ENCODE results near the gene ITGA6. TPM values are rescaled to one million over a fixed set of nuclear protein-coding genes. Genes with fewer than 3 reads are reported as not detected.
"Not testable (repeated sequence)": the region's sequence is repeated elsewhere in the genome, so short reads cannot be mapped to it uniquely, and the experiment has no call there.

Gene ITGA6
- total RNA-seq, 1 donor from 2014 or later: 0.68 TPM

DNA sequence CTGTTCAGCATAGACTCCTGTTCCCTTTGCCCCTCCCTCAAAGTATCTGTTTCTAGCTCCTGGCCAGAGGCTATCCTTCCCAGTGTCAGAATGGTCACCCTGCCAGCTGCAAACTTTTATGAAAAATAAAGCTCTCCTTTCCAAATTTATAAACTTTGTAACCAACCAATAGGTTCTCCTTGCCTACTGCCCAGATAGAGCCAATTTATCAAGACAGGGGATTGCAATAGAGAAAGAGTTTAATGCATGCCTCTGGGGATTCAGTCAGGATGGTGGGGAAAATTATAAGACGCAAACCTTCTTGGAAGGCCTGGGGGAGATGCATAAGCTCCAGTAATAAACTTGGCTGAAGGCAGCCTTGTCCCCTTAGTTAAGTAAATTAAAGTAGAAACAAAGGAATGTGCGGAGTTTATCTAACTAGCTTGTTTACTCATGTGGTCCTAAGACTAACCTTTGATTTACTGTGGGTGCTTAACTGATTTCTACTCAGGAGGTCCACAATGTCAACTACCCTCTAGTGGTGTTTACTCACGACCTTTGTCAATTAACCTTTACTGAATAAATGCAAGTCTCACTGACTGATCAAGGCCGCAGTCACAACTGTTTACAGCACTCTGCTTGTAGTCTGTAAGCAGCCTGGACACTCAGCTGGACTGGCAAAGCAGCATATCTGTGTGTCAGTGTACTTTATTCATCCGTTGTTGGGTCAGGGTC is 85.6 kb downstream of the ITGA6 start:
- peaks cover 10% of the 10 kb centered on the region for H3K4me1 Mint-ChIP-seq
- no peaks in the 10 kb centered on the region for H3K27me3 Mint-ChIP-seq
- no peak overlapping the region for H3K4me3 Mint-ChIP-seq
- H3K27ac Mint-ChIP-seq: no peak overlapping the region
- intact Hi-C loops (cut with micrococcal nuclease): no loop called here
- peaks cover 38% of the 10 kb centered on the region for H3K9me3 Mint-ChIP-seq
- no peak for DNase-seq
- peaks cover 48% of the 10 kb centered on the region for H3K36me3 Mint-ChIP-seq (ENCODE audit: low read depth)

DNA sequence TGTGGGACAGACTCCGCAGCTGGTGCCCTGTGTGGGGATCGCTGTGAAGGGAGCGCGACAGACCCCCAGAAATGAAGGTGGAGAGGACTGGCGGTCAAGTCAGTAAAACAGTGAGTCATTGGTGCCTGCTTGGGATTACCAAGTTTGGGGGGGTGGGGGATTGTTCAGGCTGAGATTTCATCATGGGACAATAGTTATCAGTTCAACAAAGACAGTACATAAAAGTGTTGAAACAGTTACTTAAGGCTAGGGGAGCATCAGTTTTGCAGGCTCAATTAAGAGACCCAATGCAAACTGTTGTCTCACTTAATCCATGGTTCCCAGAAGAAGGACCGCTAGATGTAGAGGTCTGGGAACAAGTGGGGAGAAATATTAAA is 86.1 kb downstream of the ITGA6 start:
- peaks cover 10% of the 10 kb centered on the region for H3K4me1 Mint-ChIP-seq
- no peak overlapping the region for H3K27ac Mint-ChIP-seq
- DNase-seq: no peak
- no peak overlapping the region for H3K4me3 Mint-ChIP-seq
- peaks cover 43% of the 10 kb centered on the region for H3K36me3 Mint-ChIP-seq (ENCODE audit: low read depth)
- H3K27me3 Mint-ChIP-seq: no peaks in the 10 kb centered on the region
- peaks cover 42% of the 10 kb centered on the region for H3K9me3 Mint-ChIP-seq
- intact Hi-C loops (cut with micrococcal nuclease): no loop called here

DNA sequence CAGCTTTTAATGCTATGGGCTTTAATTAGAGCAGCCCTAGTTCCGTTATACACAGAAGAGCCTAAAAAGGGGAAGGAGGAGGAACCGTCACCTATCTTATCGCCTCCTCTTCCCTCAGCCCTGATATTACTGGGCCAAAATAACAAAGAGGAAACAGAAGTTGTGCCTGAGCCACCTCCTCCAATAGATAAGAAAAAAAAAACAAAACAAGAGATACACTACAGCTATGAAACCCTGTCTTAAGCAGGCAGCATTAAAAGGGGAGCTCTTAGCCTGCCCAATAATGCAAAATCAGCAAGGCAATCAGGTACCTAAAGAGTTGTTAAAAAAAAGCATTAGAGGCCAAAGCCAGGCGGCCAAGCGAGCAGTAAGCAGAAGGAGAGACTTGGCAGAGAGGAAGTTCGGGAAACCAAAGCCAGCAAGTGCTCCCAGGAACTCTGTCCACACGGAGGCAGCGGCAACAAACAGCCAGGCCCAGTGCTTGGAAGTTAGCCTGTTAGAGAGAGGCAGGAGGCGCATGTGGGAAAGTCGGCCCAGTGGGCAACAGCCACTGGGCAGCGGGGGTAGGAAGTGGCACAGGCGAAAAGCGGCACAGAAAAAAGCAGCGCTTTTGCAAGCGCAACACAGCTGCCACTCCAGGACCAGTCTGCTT is 86.7 kb downstream of the ITGA6 start:
- intact Hi-C loops (cut with micrococcal nuclease): no loop called here
- H3K9me3 Mint-ChIP-seq: peaks cover 47% of the 10 kb centered on the region
- H3K27ac Mint-ChIP-seq: no peak overlapping the region

DNA sequence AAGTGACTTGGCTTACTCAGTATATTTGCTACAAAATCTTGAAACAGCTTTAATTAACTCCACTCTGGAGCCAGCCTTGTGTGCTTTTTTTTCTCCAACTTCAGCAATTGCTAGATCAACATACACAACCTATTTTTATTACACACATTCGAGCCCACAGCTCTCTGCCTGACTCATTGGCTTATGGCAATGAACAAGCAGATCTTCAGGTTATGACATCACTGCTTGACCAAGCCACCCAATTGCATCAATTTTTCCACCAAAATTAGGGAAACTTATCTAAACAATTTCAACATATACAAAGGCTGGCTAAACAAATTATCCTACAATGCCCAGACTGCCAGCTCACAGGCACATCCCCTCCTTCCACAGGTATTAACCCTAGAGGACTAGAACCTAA is 88.9 kb downstream of the ITGA6 start:
- Mint-ChIP-seq H3K9me3 (peaks cover 48% of the 10 kb centered on the region), H3K27me3 (no peaks in the 10 kb centered on the region), H3K4me1 (no peaks in the 10 kb centered on the region), H3K36me3 (ENCODE audit: low read depth) (peaks cover 42% of the 10 kb centered on the region), H3K27ac (no peak overlapping the region), H3K4me3 (no peak overlapping the region)
- intact Hi-C loops (cut with micrococcal nuclease): no loop called here
- DNase-seq: no peak

More for the DNA sequence above, 86.7 kb downstream of the ITGA6 start:
- H3K4me1 Mint-ChIP-seq: peaks cover 8% of the 10 kb centered on the region
- no peak overlapping the region for H3K4me3 Mint-ChIP-seq
- no peaks in the 10 kb centered on the region for H3K27me3 Mint-ChIP-seq
- no peak for DNase-seq
- peaks cover 43% of the 10 kb centered on the region for H3K36me3 Mint-ChIP-seq (ENCODE audit: low read depth)

DNA sequence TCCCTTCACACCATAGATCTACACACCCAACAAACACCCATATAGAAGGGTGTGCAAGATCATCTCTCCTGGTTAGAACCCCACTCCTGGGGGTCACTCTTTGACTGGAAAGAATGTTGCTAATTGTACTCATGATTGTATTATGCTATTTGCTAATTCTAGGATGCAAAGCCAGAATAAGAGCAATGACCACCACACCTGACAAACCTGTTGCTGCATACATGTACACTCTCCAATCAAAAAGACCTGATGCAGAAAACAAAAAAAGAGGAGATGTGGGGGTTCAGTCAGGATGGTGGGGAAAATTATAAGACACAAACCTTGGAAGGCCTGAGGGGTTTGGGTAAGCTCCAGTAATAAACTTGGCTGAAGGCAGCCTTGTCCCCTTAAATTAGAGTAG is 91.6 kb downstream of the ITGA6 start:
- no peaks in the 10 kb centered on the region for H3K4me1 Mint-ChIP-seq
- H3K9me3 Mint-ChIP-seq: peaks cover 33% of the 10 kb centered on the region
- DNase-seq: no peak
- no peak overlapping the region for H3K27ac Mint-ChIP-seq
- intact Hi-C loops (cut with micrococcal nuclease): no loop called here
- peaks cover 28% of the 10 kb centered on the region for H3K36me3 Mint-ChIP-seq (ENCODE audit: low read depth)
- H3K4me3 Mint-ChIP-seq: no peak overlapping the region
- H3K27me3 Mint-ChIP-seq: no peaks in the 10 kb centered on the region

DNA sequence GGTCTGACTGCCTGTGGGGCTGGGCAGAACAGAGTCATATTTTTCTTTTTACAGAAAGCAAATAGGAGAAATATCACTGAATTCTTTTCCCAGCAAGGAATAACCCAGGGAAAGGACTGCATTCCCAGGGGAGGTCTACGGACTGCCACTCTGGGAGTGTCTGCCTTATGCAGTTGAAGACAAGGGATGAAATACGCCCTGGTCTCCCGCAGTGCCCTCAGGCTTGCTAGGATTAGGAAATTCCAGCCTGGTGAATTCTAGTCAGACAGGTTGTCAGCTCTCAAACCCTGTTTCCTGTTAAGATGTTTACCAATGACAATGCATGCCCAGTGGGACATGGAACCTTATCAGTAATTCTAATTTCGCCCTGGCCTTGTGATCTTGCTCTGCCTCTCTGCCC is 98.2 kb downstream of the ITGA6 start:
- H3K27ac Mint-ChIP-seq: no peak overlapping the region
- no peaks in the 10 kb centered on the region for H3K4me1 Mint-ChIP-seq
- H3K4me3 Mint-ChIP-seq: no peak overlapping the region
- peaks cover 35% of the 10 kb centered on the region for H3K9me3 Mint-ChIP-seq
- DNase-seq: no peak
- peaks cover 36% of the 10 kb centered on the region for H3K36me3 Mint-ChIP-seq (ENCODE audit: low read depth)
- H3K27me3 Mint-ChIP-seq: no peaks in the 10 kb centered on the region
- intact Hi-C loops (cut with micrococcal nuclease): no loop called here

DNA sequence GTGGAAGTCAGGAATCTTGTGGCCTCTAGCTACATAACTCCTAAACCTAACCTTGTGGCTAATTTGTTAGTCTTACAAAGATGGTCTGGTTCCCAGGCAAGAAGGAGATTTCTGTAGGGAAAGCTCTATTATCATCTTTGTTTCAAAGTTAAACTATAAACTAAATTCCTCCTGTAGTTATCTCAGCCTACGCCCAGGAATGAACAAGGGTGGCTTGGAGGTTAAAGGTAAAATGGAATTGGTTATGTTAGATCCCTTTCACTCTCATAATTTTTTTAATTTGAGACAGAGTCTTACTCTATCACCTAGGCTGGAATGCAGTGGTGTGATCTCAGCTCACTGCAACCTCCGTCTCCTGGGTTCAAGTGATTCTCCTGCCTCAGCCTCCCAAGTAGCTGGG is 103.9 kb downstream of the ITGA6 start:
- Mint-ChIP-seq H3K36me3 (ENCODE audit: low read depth) (peaks cover 52% of the 10 kb centered on the region), H3K9me3 (peaks cover 41% of the 10 kb centered on the region), H3K4me1 (no peaks in the 10 kb centered on the region), H3K27me3 (no peaks in the 10 kb centered on the region), H3K27ac (no peak overlapping the region), H3K4me3 (no peak overlapping the region)
- intact Hi-C loops (cut with micrococcal nuclease): no loop called here
- no peak for DNase-seq

DNA sequence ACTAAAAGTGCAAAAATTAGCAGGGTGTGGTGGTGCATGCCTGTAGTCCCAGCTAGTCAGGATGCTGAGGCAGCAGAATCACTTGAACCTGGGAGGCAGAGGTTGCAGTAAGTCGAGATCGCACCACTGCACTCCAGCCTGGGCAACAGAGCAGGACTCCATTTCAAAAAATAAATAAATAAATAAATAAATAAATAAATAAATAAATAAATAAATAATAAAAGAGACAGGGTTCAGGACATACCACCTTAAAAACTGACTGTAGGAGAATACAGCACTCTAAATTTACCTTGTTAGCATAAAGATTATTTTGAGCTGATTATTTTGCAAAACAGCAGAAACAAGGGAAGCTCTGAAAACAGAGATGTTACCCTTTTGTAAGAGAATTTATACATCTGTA is 105.1 kb downstream of the ITGA6 start:
- intact Hi-C loops (cut with micrococcal nuclease); H3K4me1 Mint-ChIP-seq; H3K27ac Mint-ChIP-seq; DNase-seq; H3K27me3 Mint-ChIP-seq; H3K4me3 Mint-ChIP-seq: not testable (repeated sequence)
- H3K36me3 Mint-ChIP-seq (ENCODE audit: low read depth): peaks cover 59% of the 10 kb centered on the region
- peaks cover 38% of the 10 kb centered on the region for H3K9me3 Mint-ChIP-seq

DNA sequence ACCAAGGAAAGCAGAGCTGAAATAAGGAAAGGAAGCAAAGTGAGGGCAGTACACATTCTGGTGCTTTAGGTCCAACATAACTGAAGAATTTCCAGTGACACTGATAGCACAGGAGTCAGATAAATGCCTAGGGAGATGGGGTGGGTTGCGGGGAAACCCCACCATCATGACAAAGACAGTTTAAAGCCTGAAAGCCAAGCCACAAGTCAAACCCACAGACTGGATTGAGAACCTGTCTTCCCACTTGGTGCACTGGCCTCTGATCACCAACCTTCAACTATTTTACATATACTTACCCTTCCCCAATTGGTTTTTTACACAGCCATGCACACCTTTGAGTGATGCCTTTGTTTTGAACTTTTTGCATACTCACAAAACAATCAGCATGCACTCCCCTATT is 106.3 kb downstream of the ITGA6 start:
- Mint-ChIP-seq H3K36me3 (ENCODE audit: low read depth) (peaks cover 59% of the 10 kb centered on the region), H3K9me3 (peaks cover 38% of the 10 kb centered on the region)
- intact Hi-C loops (cut with micrococcal nuclease): no loop called here

DNA sequence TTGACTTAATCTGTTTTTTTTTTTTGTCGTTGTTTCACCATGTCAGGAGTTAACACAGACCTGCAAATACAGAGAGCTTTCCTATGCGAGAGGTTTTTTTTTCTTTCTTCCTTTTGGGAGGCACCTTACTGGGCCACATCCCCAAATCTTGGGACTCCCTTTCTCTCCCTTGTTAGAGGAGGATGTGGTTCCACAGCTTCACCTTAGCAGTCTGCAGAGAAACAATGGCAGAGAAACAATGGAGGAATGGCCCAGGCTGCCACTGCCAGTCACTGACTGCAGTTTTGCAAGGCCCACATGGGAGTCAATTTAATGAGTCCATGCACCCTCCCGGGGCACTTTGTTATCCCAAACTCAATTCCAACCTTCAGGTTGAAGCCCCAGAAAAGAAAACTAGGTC is 107.7 kb downstream of the ITGA6 start:
- Mint-ChIP-seq H3K27me3 (no peaks in the 10 kb centered on the region), H3K36me3 (ENCODE audit: low read depth) (peaks cover 55% of the 10 kb centered on the region), H3K27ac (no peak overlapping the region), H3K4me3 (no peak overlapping the region), H3K4me1 (peaks cover 2% of the 10 kb centered on the region), H3K9me3 (peaks cover 32% of the 10 kb centered on the region)
- intact Hi-C loops (cut with micrococcal nuclease): no loop called here
- no peak for DNase-seq

More for the DNA sequence above, 106.3 kb downstream of the ITGA6 start:
- Mint-ChIP-seq H3K4me3 (no peak overlapping the region), H3K27ac (no peak overlapping the region), H3K27me3 (no peaks in the 10 kb centered on the region), H3K4me1 (peaks cover 2% of the 10 kb centered on the region)
- no peak for DNase-seq

DNA sequence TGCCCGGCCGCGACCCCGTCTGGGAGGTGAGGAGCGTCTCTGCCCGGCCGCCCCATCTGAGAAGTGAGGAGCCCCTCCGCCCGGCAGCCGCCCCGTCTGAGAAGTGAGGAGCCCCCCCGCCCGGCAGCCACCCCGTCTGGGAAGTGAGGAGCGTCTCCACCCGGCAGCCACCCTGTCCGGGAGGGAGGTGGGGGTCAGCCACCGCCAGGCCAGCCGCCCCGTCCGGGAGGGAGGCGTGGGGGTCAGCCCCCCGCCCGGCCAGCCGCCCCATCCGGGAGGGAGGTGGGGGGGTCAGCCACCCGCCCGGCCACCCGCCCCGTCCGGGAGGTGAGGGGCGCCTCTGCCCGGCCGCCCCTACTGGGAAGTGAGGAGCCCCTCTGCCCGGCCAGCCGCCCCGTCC is 110.5 kb downstream of the ITGA6 start:
- peaks cover 20% of the 10 kb centered on the region for H3K9me3 Mint-ChIP-seq
- peaks cover 42% of the 10 kb centered on the region for H3K36me3 Mint-ChIP-seq (ENCODE audit: low read depth)
- H3K27ac Mint-ChIP-seq; H3K27me3 Mint-ChIP-seq; H3K4me3 Mint-ChIP-seq; DNase-seq; intact Hi-C loops (cut with micrococcal nuclease); H3K4me1 Mint-ChIP-seq: not testable (repeated sequence)

DNA sequence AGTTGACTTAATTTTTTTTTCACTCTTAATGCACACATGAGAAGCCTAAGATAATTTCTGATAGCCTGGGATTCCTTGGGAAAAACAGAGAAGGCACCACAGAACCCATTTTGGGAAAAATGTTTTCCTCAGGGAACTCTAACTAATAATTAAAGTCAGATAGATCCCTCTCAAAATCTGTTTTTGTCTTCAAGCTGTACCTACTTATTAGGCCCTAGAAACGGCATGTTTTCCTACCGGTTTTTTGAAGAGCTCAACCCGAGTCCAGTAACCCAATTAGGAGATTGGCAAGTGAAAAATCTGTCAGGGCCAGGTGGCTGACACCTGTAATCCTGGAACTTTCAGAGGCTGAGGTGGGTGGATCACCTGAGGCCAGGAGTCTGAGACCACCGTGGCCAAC is 112.4 kb downstream of the ITGA6 start:
- no peaks in the 10 kb centered on the region for H3K27me3 Mint-ChIP-seq
- DNase-seq: no peak
- H3K9me3 Mint-ChIP-seq: peaks cover 18% of the 10 kb centered on the region
- H3K36me3 Mint-ChIP-seq (ENCODE audit: low read depth): peaks cover 47% of the 10 kb centered on the region
- H3K4me3 Mint-ChIP-seq: no peak overlapping the region
- peaks cover 2% of the 10 kb centered on the region for H3K4me1 Mint-ChIP-seq
- intact Hi-C loops (cut with micrococcal nuclease): no loop called here
- no peak overlapping the region for H3K27ac Mint-ChIP-seq

DNA sequence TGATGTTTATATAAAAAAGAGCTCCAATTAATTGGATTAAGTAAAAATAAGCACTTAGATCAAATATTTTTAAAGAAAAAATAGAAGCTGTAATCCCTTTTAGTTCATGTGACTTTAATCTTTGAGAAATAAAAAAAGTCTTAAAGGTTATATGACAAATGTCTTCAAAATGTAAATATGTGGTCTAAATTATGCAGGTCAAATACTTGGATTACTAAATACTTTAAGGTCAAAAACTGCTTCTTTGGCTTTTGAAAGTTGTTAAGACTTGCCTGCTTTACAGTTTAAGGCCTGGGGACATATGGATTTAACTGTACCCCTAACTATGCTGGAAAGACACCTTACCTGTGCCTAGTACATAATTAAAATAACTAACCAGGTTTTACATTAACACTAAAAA is 113.0 kb downstream of the ITGA6 start:
- Mint-ChIP-seq H3K36me3 (ENCODE audit: low read depth) (peaks cover 43% of the 10 kb centered on the region), H3K9me3 (peaks cover 20% of the 10 kb centered on the region), H3K27me3 (no peaks in the 10 kb centered on the region), H3K27ac (no peak overlapping the region), H3K4me3 (no peak overlapping the region), H3K4me1 (peaks cover 2% of the 10 kb centered on the region)
- intact Hi-C loops (cut with micrococcal nuclease): no loop called here
- no peak for DNase-seq

DNA sequence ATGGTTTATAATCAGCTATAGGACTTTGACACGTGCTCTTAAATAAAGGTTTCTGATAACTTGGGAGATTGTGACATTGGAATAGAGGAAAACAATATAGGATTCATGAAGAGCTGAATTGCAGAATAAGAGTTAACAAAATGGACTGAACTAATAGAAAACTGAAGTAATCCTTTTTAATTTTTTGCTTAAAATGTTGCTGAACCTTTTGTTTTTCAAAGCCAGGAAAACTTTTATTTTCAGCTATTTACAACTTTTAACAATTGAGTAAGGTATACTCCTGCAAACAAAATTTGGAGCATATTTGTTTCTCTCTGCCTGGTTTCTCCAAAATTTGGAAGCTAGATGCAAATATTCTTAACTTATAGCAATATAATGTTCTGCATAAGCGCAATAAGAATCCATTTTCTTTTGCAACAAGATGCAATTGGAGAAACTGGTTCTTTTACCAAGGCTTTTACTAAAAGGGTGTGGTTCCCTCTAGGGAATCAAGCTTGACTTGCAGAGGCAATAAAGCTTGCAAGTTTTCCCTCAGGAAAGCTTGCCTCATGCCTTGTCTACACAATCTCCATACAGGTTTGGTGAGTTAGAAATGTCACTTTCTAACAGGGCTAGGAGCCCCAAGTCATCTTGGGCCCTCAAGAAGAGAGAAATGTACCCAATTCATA is 118.2 kb downstream of the ITGA6 start:
- intact Hi-C loops (cut with micrococcal nuclease): no loop called here
- DNase-seq: no peak
- peaks cover 12% of the 10 kb centered on the region for H3K4me1 Mint-ChIP-seq
- H3K27me3 Mint-ChIP-seq: no peaks in the 10 kb centered on the region
- peaks cover 12% of the 10 kb centered on the region for H3K9me3 Mint-ChIP-seq
- H3K4me3 Mint-ChIP-seq: no peak overlapping the region
- H3K27ac Mint-ChIP-seq: no peak overlapping the region
- peaks cover 47% of the 10 kb centered on the region for H3K36me3 Mint-ChIP-seq (ENCODE audit: low read depth)

Data from activated CD4-positive, alpha-beta T cell treated with anti-CD3 and anti-CD28 coated beads, Interleukin-2, amount 10 ng/mL, durations not matched to agents 24 days and 14 days (primary cell).